Large intestine (tissue), 3 donors: ENCODE measurements around the gene ZSCAN5A. TPM values are rescaled to one million over a fixed set of nuclear protein-coding genes. Genes with fewer than 3 reads are reported as not detected.
"Not testable (repeated sequence)": the region's sequence is repeated elsewhere in the genome, so short reads cannot be mapped to it uniquely, and the experiment has no call there.

Experiments used
- DNase-seq, 2 donors: peaks; one replicate each; pipeline versions ENCODE4 v3.0.0 to v3.0.0-alpha.2; 2013
- H3K27ac ChIP-seq: one replicate; pipeline ENCODE4 v1.5.1; 2013; ENCODE audit warnings: low read length
- H3K27me3 ChIP-seq: 2 replicates; pipeline ENCODE4 v1.6.1; 2013; ENCODE audit warnings: low read length; ENCODE audit not compliant: control insufficient read depth, insufficient read depth
- H3K36me3 ChIP-seq: 2 replicates; pipeline ENCODE4 v1.6.1; 2013; ENCODE audit warnings: low read length; ENCODE audit not compliant: control insufficient read depth, insufficient read depth
- H3K4me1 ChIP-seq: one replicate; pipeline ENCODE4 v1.6.1; 2013; ENCODE audit warnings: low read length; ENCODE audit not compliant: control insufficient read depth, insufficient read depth
- H3K4me3 ChIP-seq: one replicate; pipeline ENCODE4 v1.5.1; 2013; ENCODE audit warnings: low read length
- H3K9me3 ChIP-seq: one replicate; pipeline ENCODE4 v1.6.1; 2013; ENCODE audit warnings: mild to moderate bottlenecking, low read depth, low read length, moderate library complexity; ENCODE audit not compliant: control insufficient read depth
- WGBS: methylation state at CpG from one replicate; pipeline ENCODE4 v1.1.5; 2013; ENCODE audit warnings: low lambda C conversion rate; ENCODE audit not compliant: insufficient coverage; 5-methylcytosine and 5-hydroxymethylcytosine counted together
- polyA plus RNA-seq: library from polyadenylated mRNA; unstranded; fragments of 120-200 nt; gene quantifications from one replicate; pipeline ENCODE4 v1.2.1, GENCODE V29; 2013

ZSCAN5A gene
- polyA plus RNA-seq, 1 donor = 9.8 TPM

GRCh38 chr19:56273563-56274117 is 41.0 kb downstream of the ZSCAN5A start:
- no peaks in the 10 kb centered on the region for H3K27me3 ChIP-seq
- no peaks in the 10 kb centered on the region for H3K4me1 ChIP-seq
- H3K4me3 ChIP-seq = no peak overlapping the region
- DNase-seq = no peak
- peaks cover 4% of the 10 kb centered on the region for H3K36me3 ChIP-seq
- H3K9me3 ChIP-seq = no peaks in the 10 kb centered on the region
- 78% methylated on average over 3 of the region's 6 CpGs for WGBS
- H3K27ac ChIP-seq = no peak overlapping the region

- WGBS = 75% methylated on average over 2 of the region's 6 CpGs
Observed at GRCh38 chr19:56272161-56272798, 42.4 kb downstream of the ZSCAN5A start, which contains the start of gene EDDM13. Gene EDDM13, plus strand, starts transcription at chr19:56272748. Its CDS starts 87 bp downstream, at chr19:56272835.

GRCh38 chr19:56271151-56271550 is 43.5 kb downstream of the ZSCAN5A start:
- no peak for DNase-seq
- H3K27me3 ChIP-seq = no peaks in the 10 kb centered on the region
- no peaks in the 10 kb centered on the region for H3K9me3 ChIP-seq
- no peak overlapping the region for H3K4me3 ChIP-seq
- no CpG with 5 or more reads among the region's 6 CpGs for whole genome bisulfite sequencing
- no peaks in the 10 kb centered on the region for H3K36me3 ChIP-seq
- no peaks in the 10 kb centered on the region for H3K4me1 ChIP-seq
- H3K27ac ChIP-seq = no peak overlapping the region

More at GRCh38 chr19:56272161-56272798, 42.4 kb downstream of the ZSCAN5A start, which contains the start of gene EDDM13:
- no peak within 1 kb of the TSS for H3K4me3 ChIP-seq
- no peak for DNase-seq
- H3K4me1 ChIP-seq = no peaks in the 10 kb centered on the region
- H3K9me3 ChIP-seq = no peaks in the 10 kb centered on the region
- H3K27ac ChIP-seq = no peak within 1 kb of the TSS
- H3K36me3 ChIP-seq = peaks cover 4% of the 10 kb centered on the region
- no peaks in the 10 kb centered on the region for H3K27me3 ChIP-seq

GRCh38 chr19:56270676-56271075 is 44.0 kb downstream of the ZSCAN5A start:
- H3K4me3 ChIP-seq = no peak overlapping the region
- DNase-seq = no peak
- no peaks in the 10 kb centered on the region for H3K27me3 ChIP-seq
- H3K4me1 ChIP-seq = no peaks in the 10 kb centered on the region
- H3K36me3 ChIP-seq = no peaks in the 10 kb centered on the region
- no CpG with 5 or more reads among the region's 3 CpGs for WGBS
- no peak overlapping the region for H3K27ac ChIP-seq
- no peaks in the 10 kb centered on the region for H3K9me3 ChIP-seq

GRCh38 chr19:56269348-56269747 is 45.3 kb downstream of the ZSCAN5A start:
- H3K9me3 ChIP-seq = no peaks in the 10 kb centered on the region
- H3K4me3 ChIP-seq = no peak overlapping the region
- peaks cover 3% of the 10 kb centered on the region for H3K4me1 ChIP-seq
- H3K27ac ChIP-seq = no peak overlapping the region
- no peaks in the 10 kb centered on the region for H3K36me3 ChIP-seq
- WGBS = no CpG with 5 or more reads among the region's 6 CpGs
- H3K27me3 ChIP-seq = no peaks in the 10 kb centered on the region
- DNase-seq = no peak

GRCh38 chr19:56266051-56266450 is 48.6 kb downstream of the ZSCAN5A start:
- H3K4me1 ChIP-seq = peaks cover 3% of the 10 kb centered on the region
- H3K36me3 ChIP-seq = no peaks in the 10 kb centered on the region
- no peaks in the 10 kb centered on the region for H3K27me3 ChIP-seq
- no peak overlapping the region for H3K27ac ChIP-seq
- DNase-seq = no peak
- WGBS = no CpG with 5 or more reads among the region's 3 CpGs
- H3K9me3 ChIP-seq = no peaks in the 10 kb centered on the region
- no peak overlapping the region for H3K4me3 ChIP-seq

GRCh38 chr19:56263319-56263718 is 51.3 kb downstream of the ZSCAN5A start:
- WGBS = 100% methylated on average over 4 of the region's 5 CpGs
- Histone ChIP-seq H3K27me3 (no peaks in the 10 kb centered on the region), H3K4me1 (peaks cover 3% of the 10 kb centered on the region), H3K4me3 (no peak overlapping the region), H3K36me3 (no peaks in the 10 kb centered on the region), H3K9me3 (no peaks in the 10 kb centered on the region), H3K27ac (no peak overlapping the region)
- DNase-seq = no peak

- not testable (repeated sequence) for H3K9me3 ChIP-seq, H3K27ac ChIP-seq, H3K27me3 ChIP-seq, H3K36me3 ChIP-seq, DNase-seq, H3K4me1 ChIP-seq, H3K4me3 ChIP-seq
- WGBS = 100% methylated on average over 2 of the region's 6 CpGs
Observed at GRCh38 chr19:56261932-56262331, 52.7 kb downstream of the ZSCAN5A start.

- Histone ChIP-seq H3K27me3 (no peaks in the 10 kb centered on the region), H3K36me3 (no peaks in the 10 kb centered on the region), H3K9me3 (no peaks in the 10 kb centered on the region), H3K4me1 (peaks cover 3% of the 10 kb centered on the region), H3K4me3 (no peak overlapping the region), H3K27ac (no peak overlapping the region)
- DNase-seq = no peak
Observed at GRCh38 chr19:56261145-56261544, 53.5 kb downstream of the ZSCAN5A start.

- Histone ChIP-seq H3K4me3 (no peak overlapping the region), H3K9me3 (no peaks in the 10 kb centered on the region), H3K4me1 (no peaks in the 10 kb centered on the region), H3K27me3 (no peaks in the 10 kb centered on the region), H3K36me3 (no peaks in the 10 kb centered on the region), H3K27ac (no peak overlapping the region)
- no peak for DNase-seq
- no CpG with 5 or more reads among the region's 12 CpGs for WGBS
Observed at GRCh38 chr19:56258272-56258671, 56.4 kb downstream of the ZSCAN5A start.

- WGBS = 58% methylated on average over 2 of the region's 5 CpGs
- DNase-seq = peak; percentile 18 to 24
- H3K36me3 ChIP-seq = no peaks in the 10 kb centered on the region
Observed at GRCh38 chr19:56253737-56254136, 60.9 kb downstream of the ZSCAN5A start.

More at GRCh38 chr19:56253737-56254136, 60.9 kb downstream of the ZSCAN5A start:
- Histone ChIP-seq H3K4me1 (no peaks in the 10 kb centered on the region), H3K9me3 (no peaks in the 10 kb centered on the region), H3K27ac (no peak overlapping the region), H3K4me3 (no peak overlapping the region), H3K27me3 (no peaks in the 10 kb centered on the region)
